Measurements from ENCODE around the gene CSF1R.

Gene CSF1R

GRCh38 chr5:150069672-150070627 lies 16.4 kb downstream of the CSF1R start:
- no peak for DNase-seq (ENCODE audit: low read depth)

- DNase-seq (ENCODE audit: low read depth): no peak
Observed at GRCh38 chr5:150068961-150069645, 17.3 kb downstream of the CSF1R start.

- DNase-seq (ENCODE audit: low read depth): no peak
Observed at GRCh38 chr5:150068472-150068871, 17.9 kb downstream of the CSF1R start.

- DNase-seq (ENCODE audit: low read depth): no peak
Observed at GRCh38 chr5:150068071-150068470, 18.3 kb downstream of the CSF1R start.

GRCh38 chr5:150067405-150067960 lies 18.9 kb downstream of the CSF1R start:
- no peak for DNase-seq (ENCODE audit: low read depth)

- DNase-seq (ENCODE audit: low read depth): no peak
Observed at GRCh38 chr5:150066901-150067396, 19.4 kb downstream of the CSF1R start.

GRCh38 chr5:150066436-150066835 lies 19.9 kb downstream of the CSF1R start:
- DNase-seq (ENCODE audit: low read depth): no peak

- no peak for DNase-seq (ENCODE audit: low read depth)
Observed at GRCh38 chr5:150065886-150066285, 20.5 kb downstream of the CSF1R start.

GRCh38 chr5:150065346-150065745 lies 21.0 kb downstream of the CSF1R start:
- DNase-seq (ENCODE audit: low read depth): no peak

- DNase-seq (ENCODE audit: low read depth): no peak
Observed at GRCh38 chr5:150064681-150065220, 21.6 kb downstream of the CSF1R start.

- DNase-seq (ENCODE audit: low read depth): no peak
Observed at GRCh38 chr5:150063638-150064037, 22.7 kb downstream of the CSF1R start.

GRCh38 chr5:150062216-150062922 lies 24.0 kb downstream of the CSF1R start:
- DNase-seq (ENCODE audit: low read depth): no peak

- DNase-seq (ENCODE audit: low read depth): no peak
Observed at GRCh38 chr5:150061538-150061995, 24.8 kb downstream of the CSF1R start.

GRCh38 chr5:150060471-150060870 lies 25.9 kb downstream of the CSF1R start:
- no peak for DNase-seq (ENCODE audit: low read depth)

GRCh38 chr5:150059623-150060022 lies 26.7 kb downstream of the CSF1R start:
- DNase-seq (ENCODE audit: low read depth): no peak

GRCh38 chr5:150058480-150059126 lies 27.8 kb downstream of the CSF1R start:
- DNase-seq (ENCODE audit: low read depth): no peak

GRCh38 chr5:150057996-150058395 lies 28.4 kb downstream of the CSF1R start:
- no peak for DNase-seq (ENCODE audit: low read depth)

- DNase-seq (ENCODE audit: low read depth): no peak
Observed at GRCh38 chr5:150057511-150057910, 28.8 kb downstream of the CSF1R start.

GRCh38 chr5:150057052-150057451 lies 29.3 kb downstream of the CSF1R start:
- DNase-seq (ENCODE audit: low read depth): no peak

- no peak for DNase-seq (ENCODE audit: low read depth)
Observed at GRCh38 chr5:150056075-150056443, 30.3 kb downstream of the CSF1R start.

Measured in activated gamma-delta T cell treated with anti-CD3 and anti-CD28 coated beads, Interleukin-2, amount 50 U/mL, for 16 hours (primary cell).